ENCODE data around the gene CRNN.
A peak's percentile ranks its signal among the peaks of the same experiment; 100 is the strongest.

CRNN gene

DNA sequence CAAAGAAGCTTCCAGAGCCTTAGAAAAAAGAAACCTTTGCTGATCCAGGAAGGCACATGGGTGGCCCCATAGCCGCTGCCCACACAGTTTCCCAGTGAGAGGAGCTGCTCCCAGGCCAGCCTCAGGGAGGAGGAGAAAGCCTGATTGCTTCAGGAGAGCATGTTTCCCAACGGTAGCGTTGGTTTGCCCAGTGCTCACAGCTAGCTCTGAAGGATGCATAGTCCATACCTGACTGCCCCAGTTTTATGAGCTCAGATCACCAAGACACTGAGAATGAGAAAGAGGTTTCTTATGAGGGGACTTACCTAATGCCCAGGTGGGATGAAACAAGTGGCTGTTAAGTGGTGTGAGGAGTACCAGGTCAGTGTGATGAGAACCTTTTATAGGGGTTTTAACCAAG lies at the start of gene CRNN:
TSS of gene CRNN (minus strand) at position 355 of the 400 bp plus-strand sequence. CDS start 2,030 bp downstream, outside the sequence.
- in situ Hi-C loops (cut with HindIII; ENCODE audit: low pct_ligation_motif_present, low pct_unique_long_range_greater_than_20kb, low sequenced_read_pairs), result no loop called here
- no peak for DNase-seq

DNA sequence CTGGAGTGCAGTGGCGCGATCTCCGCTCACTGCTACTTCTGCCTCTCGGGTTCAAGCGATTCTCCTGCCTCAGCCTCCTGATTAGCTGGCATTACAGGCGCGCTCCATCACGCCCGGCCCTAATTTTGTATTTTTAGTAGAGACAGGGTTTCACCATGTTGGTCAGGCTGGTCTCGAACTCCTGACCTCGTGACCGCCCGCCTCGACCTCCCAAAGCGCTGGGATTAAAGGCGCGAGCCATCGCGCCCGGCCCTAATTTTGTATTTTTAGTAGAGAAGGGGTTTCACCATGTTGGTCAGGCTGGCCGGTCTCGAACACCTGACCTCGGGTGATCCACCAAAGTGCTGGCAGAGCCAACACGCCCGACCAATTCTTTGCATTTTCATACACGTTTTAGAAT lies 48.6 kb upstream of the CRNN start:
- DNase-seq, result no peak
- in situ Hi-C loops (cut with HindIII; ENCODE audit: low pct_ligation_motif_present, low pct_unique_long_range_greater_than_20kb, low sequenced_read_pairs), result no loop called here

DNA sequence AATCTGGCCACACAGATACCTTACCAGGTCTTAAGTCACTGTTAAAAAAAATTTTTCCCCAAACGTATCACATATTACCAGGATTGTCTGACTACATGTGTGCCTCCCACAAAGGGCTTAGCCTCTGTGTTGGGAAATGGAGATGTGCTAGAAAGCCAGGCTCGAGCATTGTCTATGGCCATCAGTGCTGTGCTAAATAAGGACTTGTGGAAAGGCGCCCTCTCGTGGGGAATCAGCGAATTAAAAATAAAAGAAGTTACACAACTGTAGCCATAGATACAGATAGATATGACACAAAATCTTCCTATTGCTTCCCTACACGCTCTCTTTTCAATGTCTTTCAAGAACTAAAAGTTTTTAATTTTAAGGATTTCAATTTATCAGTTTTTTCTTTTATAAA lies 47.5 kb upstream of the CRNN start:
- peak; percentile 72 for DNase-seq
- in situ Hi-C loops (cut with HindIII; ENCODE audit: low pct_ligation_motif_present, low pct_unique_long_range_greater_than_20kb, low sequenced_read_pairs), result no loop called here

DNA sequence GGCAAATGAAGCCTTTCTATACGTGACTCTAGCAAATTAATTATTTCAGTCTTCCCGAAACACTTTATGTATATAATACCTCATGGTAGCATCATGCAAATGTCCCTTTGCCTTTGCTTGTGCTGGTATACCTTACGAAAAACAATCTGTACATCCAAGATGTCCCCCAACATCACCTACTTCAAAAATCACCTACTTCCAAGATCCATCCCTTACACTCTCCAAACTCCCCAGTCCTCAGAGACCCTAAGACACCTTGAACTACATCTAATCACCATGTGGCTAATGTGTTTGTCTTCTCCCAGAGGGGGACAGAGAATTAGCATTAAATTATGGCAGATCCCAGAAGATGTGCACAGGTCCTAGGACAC lies 46.5 kb upstream of the CRNN start:
- in situ Hi-C loops (cut with HindIII; ENCODE audit: low pct_ligation_motif_present, low pct_unique_long_range_greater_than_20kb, low sequenced_read_pairs), result no loop called here
- DNase-seq, result no peak

DNA sequence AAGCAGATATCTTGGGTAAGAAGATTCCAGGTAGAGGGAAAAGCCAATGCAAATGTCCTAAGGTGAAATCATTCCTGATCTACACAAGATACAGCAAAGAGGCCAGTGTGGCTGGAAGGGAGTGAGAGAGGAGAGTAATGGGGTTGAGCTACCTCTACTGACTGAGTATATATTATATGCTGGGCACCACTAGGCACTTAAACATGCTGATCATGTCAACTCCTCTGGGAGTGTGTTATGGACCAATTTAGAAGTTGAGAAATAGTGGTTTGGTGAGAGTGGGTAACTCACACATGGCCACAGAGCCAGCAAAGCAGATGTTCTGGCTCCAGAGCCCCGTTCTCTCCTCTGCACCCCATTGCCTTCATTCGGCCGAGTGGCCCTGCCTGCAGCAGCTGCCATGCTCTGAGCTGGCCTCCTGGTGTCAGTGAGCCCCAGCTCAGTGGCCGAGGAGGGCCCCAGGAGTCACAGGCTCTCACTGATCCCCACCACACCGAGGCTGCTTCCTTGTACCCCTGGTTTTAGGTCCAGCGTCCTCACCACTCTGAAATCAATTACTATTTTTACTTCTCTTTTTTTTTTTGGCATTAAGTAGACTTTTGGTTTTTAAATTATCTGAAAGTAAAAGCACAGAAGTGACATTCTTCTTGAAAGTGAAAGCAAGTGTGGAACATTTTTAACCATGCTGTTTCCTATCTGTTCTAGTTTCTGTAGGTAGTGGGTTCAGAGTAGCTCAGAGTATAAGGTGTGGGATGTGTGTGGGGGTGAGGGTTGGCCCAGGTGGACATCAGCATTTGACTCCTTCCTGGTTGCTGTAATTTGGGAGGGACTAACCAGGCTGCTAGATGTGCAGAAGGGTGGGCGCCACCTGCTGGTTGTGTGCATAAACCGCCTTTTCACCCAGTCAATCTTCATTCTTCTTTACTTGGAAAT lies 45.8 kb upstream of the CRNN start:
- in situ Hi-C loops (cut with HindIII; ENCODE audit: low pct_ligation_motif_present, low pct_unique_long_range_greater_than_20kb, low sequenced_read_pairs), result no loop called here

DNA sequence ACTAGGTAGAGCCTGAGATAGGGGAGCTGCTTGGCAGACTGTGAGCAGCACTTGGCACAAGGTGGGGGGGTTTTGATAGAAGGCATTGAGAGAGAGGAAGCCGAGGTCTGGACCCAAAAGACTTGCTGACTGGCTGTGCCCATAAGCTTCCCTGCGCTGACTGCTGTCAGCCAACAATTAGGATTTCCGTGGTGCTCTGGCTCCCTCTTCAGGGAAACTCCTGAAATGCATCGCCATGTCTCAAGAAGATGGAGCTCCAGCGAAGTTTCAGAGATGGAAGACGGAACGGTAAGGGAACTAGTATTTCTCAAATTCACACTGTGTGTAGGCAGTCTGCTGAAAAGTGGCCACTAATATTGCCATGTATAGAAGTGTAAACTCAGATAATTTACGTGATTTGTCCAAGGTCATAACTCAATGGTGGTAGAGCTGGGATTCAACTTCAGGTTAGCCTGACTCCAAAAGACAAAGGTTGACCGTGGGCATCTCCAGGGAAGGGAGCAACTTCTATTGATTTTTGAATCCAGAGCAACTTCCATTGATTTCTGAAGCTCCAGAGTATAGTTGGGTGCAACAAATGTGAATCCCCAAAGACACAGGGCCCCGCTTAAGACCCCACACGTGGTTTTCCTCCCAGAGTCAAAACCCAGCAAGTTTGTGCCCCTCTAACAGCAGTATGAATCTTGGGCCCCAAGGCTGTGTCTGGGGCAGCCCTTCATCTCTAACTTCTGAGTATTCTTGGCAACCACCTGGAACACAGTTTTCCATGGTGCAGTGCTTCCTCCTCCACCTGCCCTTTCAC lies 44.5 kb upstream of the CRNN start:
- peak; percentile 86 for DNase-seq
- in situ Hi-C loops (cut with HindIII; ENCODE audit: low pct_ligation_motif_present, low pct_unique_long_range_greater_than_20kb, low sequenced_read_pairs), result no loop called here

More for the DNA sequence above, 45.8 kb upstream of the CRNN start:
- peak; percentile 76 for DNase-seq

DNA sequence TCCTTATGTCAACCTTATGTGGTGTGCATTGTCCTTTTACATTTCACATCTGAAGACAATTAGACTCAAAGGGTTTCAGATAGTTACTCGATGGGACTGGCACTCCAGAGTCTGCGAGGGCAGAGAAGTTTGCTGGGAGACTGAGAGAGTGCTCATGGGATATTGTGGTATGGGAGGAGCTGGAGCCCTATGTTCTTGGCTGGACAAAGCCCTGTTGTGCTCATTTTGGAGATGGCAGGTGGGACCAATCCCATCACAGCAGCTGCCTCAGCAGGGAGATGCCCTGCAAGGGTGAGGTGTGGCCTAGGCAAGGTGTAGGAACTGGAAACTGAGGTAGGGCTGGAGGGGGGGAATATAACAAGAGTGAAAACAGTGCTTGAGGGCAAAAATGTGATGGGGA lies 43.5 kb upstream of the CRNN start:
- in situ Hi-C loops (cut with HindIII; ENCODE audit: low pct_ligation_motif_present, low pct_unique_long_range_greater_than_20kb, low sequenced_read_pairs), result no loop called here
- no peak for DNase-seq

DNA sequence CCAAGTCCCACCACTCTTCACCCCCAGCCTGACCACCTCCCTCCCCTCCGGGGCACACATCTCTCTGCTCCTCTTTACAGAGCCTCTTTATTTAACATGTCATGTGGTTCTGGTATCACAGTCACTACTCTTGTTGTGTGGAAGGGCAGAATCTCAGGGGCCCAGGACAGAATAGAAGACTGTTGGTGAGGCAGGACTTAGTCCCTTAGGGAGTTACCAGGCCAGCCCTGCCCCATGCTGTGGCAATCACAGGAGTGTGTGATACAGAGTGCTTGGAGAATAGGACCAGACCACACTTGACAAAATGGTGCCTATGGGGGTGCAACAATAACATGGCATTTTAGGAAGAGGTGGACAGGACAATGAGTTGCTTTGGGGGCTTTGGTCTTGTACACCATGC lies 43.0 kb upstream of the CRNN start:
- no peak for DNase-seq
- in situ Hi-C loops (cut with HindIII; ENCODE audit: low pct_ligation_motif_present, low pct_unique_long_range_greater_than_20kb, low sequenced_read_pairs), result no loop called here

DNA sequence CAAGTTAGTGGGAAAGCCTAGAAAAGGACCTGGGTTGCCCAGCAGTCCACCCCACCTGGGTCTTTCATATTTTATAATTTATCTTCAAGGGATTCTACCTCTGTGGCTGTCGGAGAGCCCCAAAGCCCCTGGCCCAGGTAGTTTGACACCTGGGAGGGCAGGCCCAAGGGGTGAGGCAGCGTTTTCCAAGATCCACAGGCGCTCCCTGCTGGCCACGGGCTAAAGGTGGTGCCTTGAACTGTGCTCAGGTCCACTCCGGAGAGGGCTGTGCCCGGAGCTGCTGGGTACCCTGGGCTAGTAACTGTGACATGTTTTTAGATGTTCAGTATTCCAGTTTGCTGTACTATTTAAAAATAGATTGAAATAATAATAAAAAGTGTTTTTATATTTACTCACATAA lies 37.2 kb upstream of the CRNN start:
- no peak for DNase-seq
- in situ Hi-C loops (cut with HindIII; ENCODE audit: low pct_ligation_motif_present, low pct_unique_long_range_greater_than_20kb, low sequenced_read_pairs), result no loop called here

DNA sequence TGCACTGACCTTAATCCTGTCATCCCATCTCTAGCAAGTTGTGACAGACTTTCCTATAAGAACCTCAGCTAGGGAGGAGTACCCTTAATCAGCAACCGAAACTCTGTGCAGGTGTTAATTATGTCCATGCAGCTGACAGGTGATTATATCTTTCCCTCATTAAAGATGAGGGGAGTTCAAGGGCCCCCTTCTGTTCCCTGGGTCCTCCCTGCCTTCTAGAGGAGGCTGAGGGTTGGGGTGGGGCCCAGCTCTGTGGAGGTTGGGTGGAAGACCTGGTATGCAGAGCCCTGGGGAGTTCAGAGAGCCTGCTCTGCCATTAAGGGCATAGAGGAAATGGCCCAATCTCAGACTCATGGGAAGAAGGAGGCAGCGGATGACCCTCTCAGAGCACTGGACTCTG lies 35.6 kb upstream of the CRNN start:
- no peak for DNase-seq
- in situ Hi-C loops (cut with HindIII; ENCODE audit: low pct_ligation_motif_present, low pct_unique_long_range_greater_than_20kb, low sequenced_read_pairs), result no loop called here

DNA sequence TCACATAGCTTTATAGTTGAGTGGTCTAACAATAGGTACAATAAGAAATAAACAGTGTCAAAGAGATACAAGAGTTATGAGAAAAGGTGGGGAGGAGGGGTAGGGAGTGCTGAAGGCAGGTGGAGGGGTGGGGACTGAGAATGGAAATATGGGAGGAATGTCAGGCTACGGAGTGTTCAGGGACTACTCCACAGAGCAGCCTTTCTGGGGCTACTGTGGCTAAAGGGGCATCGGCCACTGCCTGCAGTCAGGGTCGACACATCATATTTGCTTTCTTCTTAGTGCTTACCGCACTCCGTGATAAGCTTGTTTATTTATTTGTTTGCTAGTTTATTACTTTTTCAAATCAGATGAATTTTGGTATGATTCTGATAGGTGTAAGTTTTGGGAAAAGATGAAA lies 34.4 kb upstream of the CRNN start:
- in situ Hi-C loops (cut with HindIII; ENCODE audit: low pct_ligation_motif_present, low pct_unique_long_range_greater_than_20kb, low sequenced_read_pairs), result no loop called here
- DNase-seq, result no peak

DNA sequence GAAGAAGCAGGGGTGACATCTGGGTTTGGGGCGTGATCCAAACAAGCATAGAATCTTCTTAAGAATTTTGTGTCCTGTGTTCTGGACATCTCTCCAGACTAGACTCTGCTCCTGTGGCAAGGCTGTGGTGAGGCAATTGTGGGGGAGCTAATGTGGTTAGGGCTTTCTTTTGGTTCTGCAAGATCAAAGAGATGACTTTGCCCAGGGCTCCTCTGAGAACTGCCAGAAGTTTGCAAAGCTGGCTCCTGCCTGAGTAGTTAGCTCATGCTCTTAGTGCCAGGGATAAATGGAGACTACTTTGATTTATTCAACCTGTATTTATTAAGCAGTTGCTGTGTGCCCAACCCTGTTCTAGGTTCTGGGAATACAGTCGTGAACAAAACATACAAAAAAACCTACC lies 34.0 kb upstream of the CRNN start:
- in situ Hi-C loops (cut with HindIII; ENCODE audit: low pct_ligation_motif_present, low pct_unique_long_range_greater_than_20kb, low sequenced_read_pairs), result no loop called here
- no peak for DNase-seq

DNA sequence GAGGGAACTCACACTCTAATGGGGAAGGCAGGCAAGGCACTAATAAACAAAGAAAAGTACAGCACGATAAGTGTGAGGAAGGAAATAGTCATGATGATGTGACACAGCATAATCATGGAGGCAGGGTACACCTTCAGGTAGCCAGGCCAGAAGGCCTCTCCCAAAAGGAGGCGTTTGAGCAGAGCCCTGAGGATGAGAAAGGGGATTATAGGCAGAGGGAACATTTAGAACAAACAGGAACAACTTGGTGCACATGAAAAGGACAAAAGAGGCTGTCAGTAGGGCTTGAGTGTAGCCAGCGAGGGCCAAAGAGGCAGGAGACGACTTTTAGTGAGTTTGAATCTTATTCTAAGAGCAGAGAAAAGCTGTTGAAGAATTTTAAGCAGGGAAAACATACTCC lies 33.4 kb upstream of the CRNN start:
- no peak for DNase-seq

DNA sequence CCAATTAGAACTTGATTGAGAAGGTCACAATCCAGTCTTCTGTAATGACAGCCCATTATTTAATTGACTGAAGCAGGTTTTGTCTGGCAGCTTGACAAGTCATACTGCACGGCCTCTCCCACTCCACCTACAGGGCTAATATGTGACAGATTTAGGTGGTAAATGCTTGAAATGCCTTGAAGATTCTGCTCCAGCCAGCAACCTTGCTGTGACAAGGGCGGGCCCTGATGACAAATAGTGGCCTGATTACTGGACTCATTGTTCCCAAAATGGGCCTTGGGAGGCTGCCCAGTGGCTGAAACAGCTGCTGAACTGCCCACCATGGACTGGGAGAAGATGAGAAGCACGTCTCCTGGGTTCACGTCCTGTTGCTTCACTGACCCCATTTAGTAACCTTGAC lies 30.0 kb upstream of the CRNN start:
- DNase-seq, result no peak
- in situ Hi-C loops (cut with HindIII; ENCODE audit: low pct_ligation_motif_present, low pct_unique_long_range_greater_than_20kb, low sequenced_read_pairs), result no loop called here

More for the DNA sequence above, 33.4 kb upstream of the CRNN start:
- in situ Hi-C loops (cut with HindIII; ENCODE audit: low pct_ligation_motif_present, low pct_unique_long_range_greater_than_20kb, low sequenced_read_pairs), result no loop called here

DNA sequence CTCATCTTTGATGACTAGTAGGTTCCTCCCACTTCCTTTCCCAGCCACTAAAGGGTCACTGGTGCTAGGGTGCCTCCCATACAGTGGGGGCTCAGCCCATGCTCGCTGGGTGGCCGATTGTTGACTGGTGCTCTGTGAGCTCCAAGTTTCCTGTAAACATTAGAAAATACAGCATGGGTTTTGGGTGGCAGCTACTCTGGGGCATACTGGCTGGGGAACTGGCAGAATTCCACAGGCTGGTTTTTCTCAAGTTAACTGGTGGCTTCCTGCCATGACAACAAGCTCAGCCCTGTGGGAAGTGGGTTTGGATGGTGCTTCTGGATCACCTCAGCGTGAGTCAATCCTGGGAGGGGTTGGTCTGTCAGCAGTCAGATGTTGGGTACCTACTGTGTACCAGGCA lies 28.7 kb upstream of the CRNN start:
- in situ Hi-C loops (cut with HindIII; ENCODE audit: low pct_ligation_motif_present, low pct_unique_long_range_greater_than_20kb, low sequenced_read_pairs), result no loop called here

DNA sequence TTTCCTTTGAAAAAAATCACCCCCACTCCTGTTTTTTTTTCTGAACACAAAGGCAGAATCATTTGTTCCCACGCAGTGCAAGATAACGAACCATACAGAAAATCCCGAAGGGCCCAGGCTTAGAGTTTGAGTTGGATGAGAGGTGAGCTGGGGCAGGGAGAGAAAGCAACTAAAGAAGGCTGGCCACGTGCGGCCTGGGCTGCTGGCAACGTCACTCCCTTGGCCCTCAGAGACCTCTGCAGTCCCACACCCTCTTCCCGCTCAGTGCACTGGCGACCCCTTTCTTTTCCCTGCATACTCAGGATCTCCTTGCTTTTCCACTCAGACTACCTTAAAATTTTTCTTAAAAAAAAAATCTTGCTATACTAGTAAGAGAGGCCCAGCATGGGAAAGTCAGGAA lies 28.2 kb upstream of the CRNN start:
- DNase-seq, result no peak
- in situ Hi-C loops (cut with HindIII; ENCODE audit: low pct_ligation_motif_present, low pct_unique_long_range_greater_than_20kb, low sequenced_read_pairs), result no loop called here

More for the DNA sequence above, 28.7 kb upstream of the CRNN start:
- no peak for DNase-seq

DNA sequence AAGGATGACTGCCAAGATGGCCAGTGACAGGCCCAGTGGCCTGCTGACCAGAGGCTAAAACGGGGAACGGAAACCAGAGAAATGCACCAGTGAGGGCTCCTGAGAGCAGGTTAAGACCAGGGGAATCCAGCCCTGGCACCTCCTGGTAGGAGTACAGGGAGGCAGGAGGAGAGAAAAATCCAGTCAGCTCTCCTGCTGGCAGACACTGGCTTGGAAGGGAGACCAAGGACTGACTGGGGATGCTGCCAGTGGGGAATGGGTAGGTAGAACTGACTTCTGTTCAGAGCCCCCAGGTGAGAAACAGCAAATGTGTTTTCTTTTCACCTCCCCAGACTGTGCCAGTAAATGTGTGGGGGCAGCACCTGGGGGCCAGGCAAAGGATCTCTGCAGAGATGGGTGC lies 27.7 kb upstream of the CRNN start:
- no peak for DNase-seq
- in situ Hi-C loops (cut with HindIII; ENCODE audit: low pct_ligation_motif_present, low pct_unique_long_range_greater_than_20kb, low sequenced_read_pairs), result no loop called here

DNA sequence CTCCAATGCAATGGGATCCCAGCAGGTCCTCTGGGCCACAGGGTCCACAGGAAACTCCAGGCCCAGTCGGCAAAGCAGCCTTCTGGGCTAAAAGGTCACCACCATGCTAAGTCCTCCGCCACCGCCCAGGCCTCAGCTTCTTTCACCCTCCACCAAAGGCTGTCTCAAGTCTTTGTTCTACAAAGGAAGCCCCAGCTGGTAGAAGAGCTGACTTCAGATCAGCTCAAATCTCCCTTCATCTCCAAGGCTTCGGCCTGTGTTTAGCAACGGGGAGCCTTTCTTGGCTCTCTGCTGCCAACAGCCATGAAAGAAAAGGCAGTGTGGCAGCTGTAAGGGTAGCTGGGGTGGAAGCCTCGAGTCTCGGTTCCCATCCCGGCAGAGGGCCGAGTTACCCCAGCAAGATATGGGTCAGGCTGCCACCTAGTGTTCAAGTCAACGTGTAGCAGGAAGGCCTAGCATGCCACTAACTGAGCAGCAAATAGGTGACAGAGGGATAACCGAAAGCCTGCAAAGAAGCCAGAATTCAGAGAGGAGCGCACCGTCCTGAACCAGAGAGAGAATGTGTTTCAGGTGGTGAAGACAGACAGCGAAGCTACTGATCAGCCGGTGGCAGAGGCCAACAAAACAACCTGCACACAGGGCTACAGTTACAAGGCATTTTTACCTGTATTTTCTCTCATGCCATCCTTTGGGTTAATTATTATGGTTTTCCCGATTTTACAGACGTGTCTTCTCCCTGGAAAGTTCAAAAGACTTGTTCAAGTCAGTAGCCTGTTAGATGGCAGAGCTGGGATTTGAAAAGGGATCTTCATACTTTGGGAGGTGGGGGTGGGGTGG lies 26.8 kb upstream of the CRNN start:
- in situ Hi-C loops (cut with HindIII; ENCODE audit: low pct_ligation_motif_present, low pct_unique_long_range_greater_than_20kb, low sequenced_read_pairs), result no loop called here
- peak; percentile 78 for DNase-seq

Data from ACHN (cell line).